NCI-H2227 treated with DMSO at 0.1 percent for 48 hours (cell line): ENCODE data around the gene RACK1.
"Not testable (repeated sequence)": the region's sequence is repeated elsewhere in the genome, so short reads cannot be mapped to it uniquely, and the experiment has no call there.

ENCODE experiments used
- DNase-seq: peaks from one replicate; lab custom pipeline; 2025; lab: John Stamatoyannopoulos, UW

The RACK1 gene

GRCh38 chr5:181212934-181213333, 30.8 kb downstream of the RACK1 start:
- DNase-seq = no peak

GRCh38 chr5:181212080-181212479, 31.6 kb downstream of the RACK1 start:
- no peak for DNase-seq

GRCh38 chr5:181211208-181211607, 32.5 kb downstream of the RACK1 start:
- DNase-seq = no peak

- not testable (repeated sequence) for DNase-seq
Measured at GRCh38 chr5:181210698-181211097, 33.0 kb downstream of the RACK1 start.

GRCh38 chr5:181210148-181210547, 33.6 kb downstream of the RACK1 start:
- not testable (repeated sequence) for DNase-seq

GRCh38 chr5:181209006-181209405, 34.7 kb downstream of the RACK1 start:
- not testable (repeated sequence) for DNase-seq

GRCh38 chr5:181207960-181208253, 35.8 kb downstream of the RACK1 start:
- DNase-seq = no peak

GRCh38 chr5:181207214-181207959, 36.3 kb downstream of the RACK1 start:
- no peak for DNase-seq

- no peak for DNase-seq
Measured at GRCh38 chr5:181205761-181206649, 37.7 kb downstream of the RACK1 start.

- no peak for DNase-seq
Measured at GRCh38 chr5:181204826-181205760, 38.6 kb downstream of the RACK1 start, which contains the start of gene TRIM7. Gene TRIM7 (minus strand): TSS chr5:181205196. CDS start chr5:181205110, 86 bp downstream.

GRCh38 chr5:181204113-181204825, 39.4 kb downstream of the RACK1 start:
- no peak for DNase-seq

- no peak for DNase-seq
Measured at GRCh38 chr5:181203777-181204112, 40.0 kb downstream of the RACK1 start.

GRCh38 chr5:181203093-181203711, 40.5 kb downstream of the RACK1 start:
- no peak for DNase-seq

GRCh38 chr5:181200816-181201215, 42.9 kb downstream of the RACK1 start:
- no peak for DNase-seq

- no peak for DNase-seq
Measured at GRCh38 chr5:181199881-181200638, 43.6 kb downstream of the RACK1 start.

GRCh38 chr5:181198905-181199519, 44.7 kb downstream of the RACK1 start:
- DNase-seq = no peak

- DNase-seq = no peak
Measured at GRCh38 chr5:181198106-181198685, 45.5 kb downstream of the RACK1 start.

GRCh38 chr5:181197326-181197951, 46.3 kb downstream of the RACK1 start:
- DNase-seq = no peak

GRCh38 chr5:181195249-181195761, 48.4 kb downstream of the RACK1 start:
- DNase-seq = no peak
